SK-N-SH (cell line): Measurements from ENCODE around the gene RASA3. TPM values are rescaled to one million over a fixed set of nuclear protein-coding genes. Genes with fewer than 3 reads are reported as not detected.

Source experiments
- CTCF ChIA-PET: fragments of 300-600, 350-600 bp; formaldehyde crosslinking; extraction: SDS; loops from one replicate; lab custom pipeline; 2021; lab: Yijun Ruan, JAX
- POLR2A ChIA-PET: fragments of 350-600 bp; sonication (Branson Sonifier 250); formaldehyde crosslinking; extraction: SDS; loops from one replicate; lab custom pipeline; 2020; ENCODE audit warnings: antibody characterized with exemption, inconsistent platforms; lab: Yijun Ruan, JAX
- DNase-seq: peaks from one replicate; pipeline ENCODE4 v3.0.0; 2012
- H2AFZ ChIP-seq: fragments of 200-600 bp; sonication (generic); 2 replicates; pipeline ENCODE4 v1.8.1; 2016; ENCODE audit warnings: antibody characterized with exemption, mild to moderate bottlenecking, low read depth
- H3F3A ChIP-seq: fragments of 200-600 bp; sonication (generic); replicated peaks from 2 replicates; pipeline ENCODE3; 2016; ENCODE audit warnings: antibody characterized with exemption, mild to moderate bottlenecking; ENCODE audit not compliant: insufficient read depth
- H3K27ac ChIP-seq, 2 experiments: fragments of 200-500 bp in 1 of 2; fragments of 200-600 bp in 1 of 2; sonication (Bioruptor generic) in 1 of 2; sonication (generic), shearing (Covaris generic) in 1 of 2; 2 replicates each; pipeline versions ENCODE4 v1.5.1 to v1.6.1; 2014 to 2016; ENCODE audit warnings: low read depth in 2 of 2, inconsistent platforms in 1 of 2, low read length in 1 of 2, mild to moderate bottlenecking in 1 of 2, mixed read lengths in 1 of 2
- H3K27me3 ChIP-seq: fragments of 200-600 bp; sonication (generic), shearing (Covaris generic); 2 replicates; pipeline ENCODE4 v1.6.1; 2016; ENCODE audit warnings: mixed run types; ENCODE audit not compliant: insufficient read depth
- H3K36me3 ChIP-seq, 2 experiments: fragments of 200-500 bp in 1 of 2; fragments of 200-600 bp in 1 of 2; sonication (Bioruptor generic) in 1 of 2; sonication (generic) in 1 of 2; replicated peaks in 1 of 2; 2 replicates each; pipeline versions ENCODE3 to v1.5.1; 2014 to 2016; ENCODE audit warnings: low read length in 1 of 2, mild to moderate bottlenecking in 1 of 2; ENCODE audit not compliant: insufficient read depth in 2 of 2, control insufficient read depth in 1 of 2
- H3K4me1 ChIP-seq, 2 experiments: fragments of 200-500 bp in 1 of 2; fragments of 200-600 bp in 1 of 2; sonication (Bioruptor generic) in 1 of 2; sonication (generic), shearing (Covaris generic) in 1 of 2; 2 replicates each; pipeline versions ENCODE4 v1.5.1 to v1.6.1; 2014 to 2016; ENCODE audit warnings: low read depth in 1 of 2, low read length in 1 of 2, mixed run types in 1 of 2; ENCODE audit not compliant: insufficient read depth in 2 of 2, control insufficient read depth in 1 of 2
- H3K4me2 ChIP-seq: fragments of 200-600 bp; sonication (generic), shearing (Covaris generic); 2 replicates; pipeline ENCODE4 v1.6.1; 2017; ENCODE audit warnings: mixed run types
- H3K4me3 ChIP-seq, 2 experiments: fragments of 200-500 bp in 1 of 2; fragments of 200-600 bp in 1 of 2; sonication (Bioruptor generic) in 1 of 2; sonication (generic), shearing (Covaris generic) in 1 of 2; 2 replicates each; pipeline versions ENCODE4 v1.5.1 to v1.8.1; 2014 to 2016; ENCODE audit warnings: low read depth in 2 of 2, inconsistent platforms in 1 of 2, low read length in 1 of 2, mild to moderate bottlenecking in 1 of 2, mixed read lengths in 1 of 2, moderate library complexity in 1 of 2
- H3K79me2 ChIP-seq: fragments of 200-600 bp; sonication (generic); 2 replicates; pipeline ENCODE4 v1.8.1; 2017; ENCODE audit warnings: mild to moderate bottlenecking; ENCODE audit not compliant: insufficient read depth
- H3K9ac ChIP-seq: fragments of 200-600 bp; sonication (generic); 2 replicates; pipeline ENCODE4 v1.6.1; 2017; ENCODE audit warnings: mixed run types
- H3K9me2 ChIP-seq: fragments of 200-600 bp; sonication (generic); 2 replicates; pipeline ENCODE4 v1.6.1; 2017; ENCODE audit warnings: mixed run types
- H3K9me3 ChIP-seq: fragments of 200-600 bp; sonication (generic); 2 replicates; pipeline ENCODE4 v1.6.1; 2017; ENCODE audit warnings: mixed run types, mild to moderate bottlenecking, moderate library complexity
- H4K20me1 ChIP-seq: fragments of 200-600 bp; sonication (generic); 2 replicates; pipeline ENCODE4 v1.6.1; 2017; ENCODE audit warnings: mild to moderate bottlenecking, mixed run types; ENCODE audit not compliant: insufficient read depth
- CHD2 ChIP-seq: fragments of 150-350 bp; IDR thresholded peaks from 2 replicates; pipeline ENCODE4 v1.6.1; 2018; ENCODE audit warnings: low read length; ENCODE audit not compliant: partially characterized antibody
- ELF1 ChIP-seq: IDR thresholded peaks from 2 replicates; pipeline ENCODE4 v1.4.0; 2012
- EP300 ChIP-seq, 2 experiments: IDR thresholded peaks; 2 replicates each; pipeline versions ENCODE4 v1.4.0 to v1.6.1; 2012; ENCODE audit warnings: borderline replicate concordance in 1 of 2, low read depth in 1 of 2, low read length in 1 of 2
- EZH2phosphoT487 ChIP-seq: fragments of 200-600 bp; sonication (generic); IDR thresholded peaks from 2 replicates; pipeline ENCODE4 v1.6.1; 2017; ENCODE audit warnings: low read depth, mixed run types, mild to moderate bottlenecking, antibody characterized with exemption, moderate library complexity, borderline replicate concordance
- FOXJ3 ChIP-seq: sonication (generic); formaldehyde crosslinking; IDR thresholded peaks from 2 replicates; pipeline ENCODE4 v1.5.1; 2020; ENCODE audit warnings: mild to moderate bottlenecking, missing genetic modification reagents
- GATA2 ChIP-seq: sonication (generic); formaldehyde crosslinking; IDR thresholded peaks from 2 replicates; pipeline ENCODE4 v1.5.0; 2020; ENCODE audit warnings: mild to moderate bottlenecking, missing genetic modification reagents
- JUND ChIP-seq: IDR thresholded peaks from 2 replicates; pipeline ENCODE4 v1.4.0; 2012
- NFIC ChIP-seq: IDR thresholded peaks from 2 replicates; pipeline ENCODE4 v1.4.0; 2012; ENCODE audit warnings: borderline replicate concordance
- RAD21 ChIP-seq: IDR thresholded peaks from 2 replicates; pipeline ENCODE4 v1.6.1; 2012; ENCODE audit warnings: mild to moderate bottlenecking, low read length
- REST ChIP-seq: IDR thresholded peaks from 2 replicates; pipeline ENCODE4 v1.6.1; 2012; ENCODE audit warnings: mild to moderate bottlenecking, low read depth, low read length, moderate library complexity
- SIN3A ChIP-seq: IDR thresholded peaks from 2 replicates; pipeline ENCODE4 v1.6.1; 2012; ENCODE audit warnings: low read depth, mild to moderate bottlenecking, low read length, moderate library complexity, borderline replicate concordance
- SMC3 ChIP-seq: IDR thresholded peaks from 2 replicates; pipeline ENCODE4 v1.6.1; 2012; ENCODE audit warnings: low read depth, low read length, improper control_type of control experiment
- TEAD4 ChIP-seq: IDR thresholded peaks from 2 replicates; pipeline ENCODE4 v1.4.0; 2012; ENCODE audit warnings: mild to moderate bottlenecking, borderline replicate concordance; ENCODE audit not compliant: insufficient read depth
- USF2 ChIP-seq: fragments of 150-350 bp; IDR thresholded peaks from 2 replicates; pipeline ENCODE4 v1.6.1; 2017; ENCODE audit warnings: antibody characterized with exemption, low read length, low read depth, borderline replicate concordance
- YY1 ChIP-seq: IDR thresholded peaks from 2 replicates; pipeline ENCODE4 v1.4.0; 2012; ENCODE audit warnings: low read depth, mild to moderate bottlenecking
- WGBS: methylation state at CpG from one replicate; pipeline ENCODE4 v1.1.6; 2017; ENCODE audit warnings: low lambda C conversion rate; 5-methylcytosine and 5-hydroxymethylcytosine counted together
- polyA plus RNA-seq, 3 experiments: library from polyadenylated mRNA; depleted of rRNA; stranded (reverse); fragments of >200 nt; gene quantifications; 2 replicates each; pipeline ENCODE4 v1.2.3, GENCODE V29; 2012

Gene RASA3
- polyA plus RNA-seq, 1 of the 3 experiments (the other 2 are of a cell fraction), result 25.1 TPM

DNA sequence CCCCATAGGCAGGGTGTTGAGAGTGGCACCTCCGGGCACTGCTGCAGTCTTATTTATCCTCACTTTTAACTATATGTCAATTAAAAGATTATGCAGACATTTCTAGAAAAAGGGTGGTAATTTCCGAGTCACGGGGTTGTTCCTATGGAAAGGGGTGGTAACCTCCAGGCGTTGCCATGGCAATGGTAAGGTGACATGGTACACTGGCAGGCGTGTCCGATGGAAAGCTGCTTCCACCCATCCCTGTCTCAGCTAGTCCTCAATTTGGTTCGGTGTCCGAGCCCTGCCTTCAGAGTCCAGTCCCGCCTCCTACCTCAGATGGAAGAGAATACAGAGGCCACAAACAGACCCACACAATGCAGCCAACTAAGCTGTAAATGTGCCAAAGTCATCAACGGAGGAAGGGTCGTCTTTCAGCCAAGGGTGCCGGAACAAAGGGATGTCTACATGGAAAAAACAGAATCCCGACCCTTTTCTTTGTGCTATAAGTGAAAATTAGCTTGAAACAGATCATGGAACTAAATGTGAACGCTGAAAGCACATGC, 85.9 kb downstream of the RASA3 start:
- Histone ChIP-seq H3K27ac (no peak overlapping the region), H3K27me3 (no peaks in the 10 kb centered on the region), H4K20me1 (0 out of 2 replicates have a peak, but pooled peaks cover 4% of the 10 kb centered on the region), H3K4me1 (peaks cover 0 to 5% of the 10 kb centered on the region in 2 experiments; a peak in 1 of 4 replicates), H2AFZ (no peak overlapping the region), H3K9ac (no peak overlapping the region)
- CTCF ChIA-PET, result no interaction called here
- no peak for TF ChIP-seq YY1
- no peak for TF ChIP-seq NFIC
- no peak for TF ChIP-seq USF2
- no peak for TF ChIP-seq JUND
- TF ChIP-seq RAD21, result no peak
- no peak for TF ChIP-seq REST
- no peak for TF ChIP-seq EP300 (IDR thresholded peaks at IDR 0.05; ENCODE audit: borderline replicate concordance in 1 of 2, low read depth in 1 of 2, low read length in 1 of 2)
- no peak for TF ChIP-seq CHD2
- TF ChIP-seq SMC3, result no peak
- TF ChIP-seq GATA2, result no peak
- TF ChIP-seq ELF1, result no peak
- no peak for TF ChIP-seq EZH2phosphoT487
- TF ChIP-seq, all 33 proteins: peak for 0
- WGBS, result 95% methylated on average over 14 of the region's 14 CpGs
- Histone ChIP-seq H3K4me3 (no peak overlapping the region), H3K79me2 (peaks cover 82% of the 10 kb centered on the region), H3K36me3 (peaks cover 5 to 10% of the 10 kb centered on the region in 2 experiments), H3K9me2 (no peaks in the 10 kb centered on the region), H3F3A (peaks cover 10% of the 10 kb centered on the region), H3K4me2 (no peak overlapping the region), H3K9me3 (no peaks in the 10 kb centered on the region)
- POLR2A ChIA-PET, result no interaction called here
- no peak for DNase-seq

- TF ChIP-seq TEAD4 (no peak), FOXJ3 (CRISPR knock-in tag) (no peak), SIN3A (no peak)
- TF ChIP-seq, all 33 proteins: peak for 0
- H3K36me3 ChIP-seq, result peaks cover 5 to 9% of the 10 kb centered on the region in 2 experiments
- no peaks in the 10 kb centered on the region for H3K9me3 ChIP-seq
- no peak overlapping the region for H3K9ac ChIP-seq
- peaks cover 85% of the 10 kb centered on the region for H3K79me2 ChIP-seq
- H3K4me3 ChIP-seq, result no peak overlapping the region
- no peak overlapping the region; a peak in 1 of 4 replicates for H3K27ac ChIP-seq
- peaks cover 10% of the 10 kb centered on the region for H3F3A ChIP-seq
- no peak overlapping the region for H2AFZ ChIP-seq
- ChIA-PET CTCF (no interaction called here), POLR2A (no interaction called here)
- H3K27me3 ChIP-seq, result no peaks in the 10 kb centered on the region
- no peak overlapping the region for H3K4me2 ChIP-seq
- WGBS, result 90% methylated on average over 21 of the region's 21 CpGs
- no peaks in the 10 kb centered on the region for H3K9me2 ChIP-seq
- no peak for DNase-seq
- H3K4me1 ChIP-seq, result peaks cover 0 to 5% of the 10 kb centered on the region in 2 experiments; a peak in 1 of 4 replicates
- 0 out of 2 replicates have a peak, but pooled peaks cover 5% of the 10 kb centered on the region for H4K20me1 ChIP-seq
Measured at GRCh38 chr13:114045113-114045735, 87.2 kb downstream of the RASA3 start.
